ENCODE data around the gene GJC3. TPM values are rescaled to one million over a fixed set of nuclear protein-coding genes. Genes with fewer than 3 reads are reported as not detected.
"Not testable (repeated sequence)": the region's sequence is repeated elsewhere in the genome, so short reads cannot be mapped to it uniquely, and the experiment has no call there.

The GJC3 gene
- total RNA-seq, 4 donors from 2014 or later: 3.3 to 11.7 (median 8.9) TPM

- 71 to 79% methylated on average over 5 of the region's 5 CpGs for WGBS, 2 donors
- DNase-seq (ENCODE audit: low spot score in 2 of 2): no peak
- Histone ChIP-seq H3K9me3 (no peaks in the 10 kb centered on the region), H3K4me3 (no peak overlapping the region), H3K4me1 (no peaks in the 10 kb centered on the region), H3K27ac (no peak overlapping the region), H3K36me3 (peaks cover 0 to 61% (median 0%) of the 10 kb centered on the region in 3 donors), H3K27me3 (no peaks in the 10 kb centered on the region)
- TF ChIP-seq POLR2A (IDR thresholded peaks at IDR 0.05) (no peak), CTCF (IDR thresholded peaks at IDR 0.05) (no peak), EP300 (IDR thresholded peaks at IDR 0.05) (no peak)
Measured at GRCh38 chr7:99893280-99893679, 36.1 kb downstream of the GJC3 start.

DNA sequence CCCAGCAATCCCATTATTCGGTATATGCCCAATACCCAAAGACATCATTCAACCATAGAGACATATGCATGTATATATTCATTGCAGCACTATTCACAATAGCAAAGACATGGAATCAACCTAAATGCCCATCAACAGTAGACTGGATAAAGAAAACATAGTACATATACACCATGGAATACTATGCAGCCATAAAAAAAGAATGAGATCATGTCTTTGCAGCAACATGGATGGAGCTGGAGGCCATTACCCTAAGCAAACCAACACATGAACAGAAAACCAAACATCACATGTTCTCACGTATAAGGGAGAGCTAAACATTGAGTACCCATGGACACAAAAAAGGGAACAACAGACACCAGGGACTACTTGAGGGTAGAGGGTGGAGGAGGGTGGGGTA, 39.1 kb downstream of the GJC3 start:
- not testable (repeated sequence) for DNase-seq (ENCODE audit: low spot score in 2 of 2); H3K27ac ChIP-seq; H3K4me3 ChIP-seq; H3K27me3 ChIP-seq; H3K9me3 ChIP-seq; H3K4me1 ChIP-seq
- H3K36me3 ChIP-seq: peaks cover 0 to 53% (median 0%) of the 10 kb centered on the region in 3 donors
- 94 to 95% methylated on average over 2 of the region's 2 CpGs for WGBS, 2 donors

DNA sequence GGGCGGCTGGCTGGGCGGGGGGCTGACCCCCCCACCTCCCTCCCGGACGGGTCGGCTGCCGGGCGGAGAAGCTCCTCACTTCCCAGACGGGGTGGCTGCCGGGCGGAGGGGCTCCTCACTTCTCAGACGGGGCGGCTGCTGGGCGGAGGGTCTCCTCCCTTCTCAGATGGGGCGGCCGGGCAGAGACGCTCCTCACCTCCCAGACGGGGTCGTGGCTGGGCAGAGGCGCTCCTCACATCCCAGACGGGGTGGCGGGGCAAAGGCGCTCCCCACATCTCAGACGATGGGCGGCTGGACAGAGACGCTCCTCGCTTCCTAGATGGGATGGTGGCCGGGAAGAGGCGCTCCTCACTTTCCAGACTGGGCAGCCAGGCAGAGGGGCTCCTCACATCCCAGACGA, 41.1 kb downstream of the GJC3 start:
- 90 to 99% methylated on average over 13 to 19 of the region's 29 CpGs for WGBS, 2 donors
- not testable (repeated sequence) for H3K27me3 ChIP-seq

DNA sequence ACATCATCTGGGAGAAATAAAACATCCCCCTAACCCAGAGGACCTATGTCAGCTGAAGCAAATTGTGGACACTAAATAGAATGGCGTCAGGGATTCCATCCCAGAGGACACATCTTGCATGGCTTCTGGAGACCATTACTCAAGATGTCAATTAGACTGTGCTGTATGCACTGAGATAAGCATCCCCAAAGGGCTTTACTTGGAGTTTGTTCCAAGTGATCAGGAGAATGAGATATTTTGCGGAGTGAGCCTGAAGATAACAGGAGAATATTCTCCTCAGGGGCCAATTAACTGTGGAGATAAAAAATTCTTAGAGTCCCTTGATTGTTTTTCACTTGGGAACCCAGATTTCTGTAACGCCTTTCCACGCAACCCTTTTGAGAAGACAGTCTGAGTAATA, 48.0 kb downstream of the GJC3 start:
- peaks cover 0 to 10% (median 0%) of the 10 kb centered on the region in 4 donors for H3K9me3 ChIP-seq
- peaks cover 0 to 5% (median 0%) of the 10 kb centered on the region in 3 donors for H3K36me3 ChIP-seq
- DNase-seq (ENCODE audit: low spot score in 2 of 2): no peak
- TF ChIP-seq CTCF (IDR thresholded peaks at IDR 0.05) (no peak), POLR2A (IDR thresholded peaks at IDR 0.05) (no peak), EP300 (IDR thresholded peaks at IDR 0.05) (no peak)
- no peak overlapping the region for H3K4me3 ChIP-seq
- no peaks in the 10 kb centered on the region for H3K27me3 ChIP-seq
- 68 to 80% methylated on average over 4 of the region's 4 CpGs for WGBS, 2 donors
- H3K27ac ChIP-seq: no peak overlapping the region
- no peaks in the 10 kb centered on the region for H3K4me1 ChIP-seq

More for the DNA sequence above, 41.1 kb downstream of the GJC3 start:
- Histone ChIP-seq H3K9me3 (peaks cover 0 to 10% (median 0%) of the 10 kb centered on the region in 4 donors), H3K36me3 (peaks cover 0 to 51% (median 0%) of the 10 kb centered on the region in 3 donors)
- DNase-seq (ENCODE audit: low spot score in 2 of 2); H3K27ac ChIP-seq; H3K4me1 ChIP-seq; H3K4me3 ChIP-seq: not testable (repeated sequence)

- WGBS, 2 donors: 87 to 92% methylated on average over 3 of the region's 3 CpGs
- TF ChIP-seq EP300 (IDR thresholded peaks at IDR 0.05): no peak
- no peak for TF ChIP-seq CTCF (IDR thresholded peaks at IDR 0.05)
- no peak for TF ChIP-seq POLR2A (IDR thresholded peaks at IDR 0.05)
- Histone ChIP-seq H3K4me1 (no peaks in the 10 kb centered on the region), H3K36me3 (peaks cover 0 to 9% (median 0%) of the 10 kb centered on the region in 3 donors), H3K27me3 (no peaks in the 10 kb centered on the region), H3K27ac (no peak within 1 kb of the TSS), H3K9me3 (no peaks in the 10 kb centered on the region), H3K4me3 (no peak within 1 kb of the TSS)
- no peak for DNase-seq (ENCODE audit: low spot score in 2 of 2)
Measured at GRCh38 chr7:99876933-99877332, 52.5 kb downstream of the GJC3 start, which contains the start of gene OR2AE1. TSS of gene OR2AE1 (minus strand) at chr7:99877033. CDS start at chr7:99877033, 0 bp downstream.

GRCh38 chr7:99876491-99876890, 52.9 kb downstream of the GJC3 start:
- Histone ChIP-seq H3K4me3 (no peak overlapping the region), H3K27me3 (no peaks in the 10 kb centered on the region), H3K4me1 (no peaks in the 10 kb centered on the region), H3K9me3 (no peaks in the 10 kb centered on the region), H3K36me3 (peaks cover 0 to 9% (median 0%) of the 10 kb centered on the region in 3 donors), H3K27ac (no peak overlapping the region)
- no peak for DNase-seq (ENCODE audit: low spot score in 2 of 2)
- WGBS, 2 donors: 84 to 93% methylated on average over 5 of the region's 5 CpGs
- TF ChIP-seq CTCF (IDR thresholded peaks at IDR 0.05) (no peak), EP300 (IDR thresholded peaks at IDR 0.05) (no peak), POLR2A (IDR thresholded peaks at IDR 0.05) (no peak)

Small RNA genes lying within 50 kb of the gene (small RNA-seq; reads per million reads assigned to genes)
- gene RF00019: not detected
- gene RF00561: not detected

Other genes with a start within 250 kb of the GJC3 start
- 10 to 100 TPM in 2 of 4 donors, 1 to 10 TPM in 2; 2.4 to 42.9 (median 10.7) TPM for gene CYP3A5, start 249.6 kb downstream of the GJC3 start, total RNA-seq
- under 1 TPM in 1 of 4 donors, not detected in 3; 0.22 TPM for gene CYP3A7, start 194.4 kb downstream of the GJC3 start, total RNA-seq
- 1 to 10 TPM in 1 of 4 donors, under 1 TPM in 1, not detected in 2; 0.22 to 1.5 TPM for gene CYP3A4, start 145.4 kb downstream of the GJC3 start, total RNA-seq
- gene CYP3A43, start 101.6 kb downstream of the GJC3 start, total RNA-seq: not detected
- gene OR2AE1, start 52.6 kb downstream of the GJC3 start, total RNA-seq: 1 to 10 TPM in 1 of 4 donors, not detected in 3; 2.0 TPM
- gene TRIM4, start 10.1 kb downstream of the GJC3 start, total RNA-seq: 10 to 100 TPM; 53.8 to 68.1 (median 58.1) TPM
- 100 to 1,000 TPM in 2 of 4 donors, 10 to 100 TPM in 2; 68.7 to 182 (median 111) TPM for gene AZGP1, start 46.4 kb upstream of the GJC3 start, total RNA-seq
- 10 to 100 TPM; 32.4 to 37.5 (median 35.4) TPM for gene ZKSCAN1, start 86.0 kb upstream of the GJC3 start, total RNA-seq
- gene ZSCAN21, start 120.2 kb upstream of the GJC3 start, total RNA-seq: 10 to 100 TPM; 12.9 to 18.0 (median 16.5) TPM
- 10 to 100 TPM; 24.0 to 37.5 (median 26.9) TPM for gene ZNF3, start 152.1 kb upstream of the GJC3 start, total RNA-seq
- gene COPS6, start 159.3 kb upstream of the GJC3 start, total RNA-seq: 10 to 100 TPM; 43.7 to 56.4 (median 50.6) TPM
- gene MCM7, start 171.8 kb upstream of the GJC3 start, total RNA-seq: 10 to 100 TPM; 28.9 to 41.0 (median 35.8) TPM
- 10 to 100 TPM; 23.0 to 34.1 (median 25.9) TPM for gene AP4M1, start 172.0 kb upstream of the GJC3 start, total RNA-seq
- 10 to 100 TPM; 46.1 to 56.9 (median 54.2) TPM for gene TAF6, start 189.7 kb upstream of the GJC3 start, total RNA-seq
- gene CNPY4, start 190.0 kb upstream of the GJC3 start, total RNA-seq: 10 to 100 TPM in 3 of 4 donors, 1 to 10 TPM in 1; 7.5 to 15.9 (median 11.5) TPM
- 1 to 10 TPM; 3.9 to 9.2 (median 6.9) TPM for gene MBLAC1, start 197.3 kb upstream of the GJC3 start, total RNA-seq
- gene LAMTOR4, start 219.3 kb upstream of the GJC3 start, total RNA-seq: 100 to 1,000 TPM; 226 to 312 (median 252) TPM
- gene TRAPPC14, start 229.1 kb upstream of the GJC3 start, total RNA-seq: 10 to 100 TPM in 3 of 4 donors, 1 to 10 TPM in 1; 6.9 to 36.9 (median 12.7) TPM
- gene GAL3ST4, start 239.0 kb upstream of the GJC3 start, total RNA-seq: 1 to 10 TPM; 2.7 to 8.3 (median 3.8) TPM
- gene GPC2, start 247.8 kb upstream of the GJC3 start, total RNA-seq: 1 to 10 TPM; 1.1 to 3.1 (median 1.7) TPM
- 1 to 10 TPM; 4.2 to 8.2 (median 6.5) TPM for gene STAG3, start 248.3 kb upstream of the GJC3 start, total RNA-seq